ENCODE measurements around the gene CAMK1D.

CAMK1D gene

GRCh38 chr10:12772797-12773587 is 423.6 kb downstream of the CAMK1D start:
- no peak for DNase-seq

DNA sequence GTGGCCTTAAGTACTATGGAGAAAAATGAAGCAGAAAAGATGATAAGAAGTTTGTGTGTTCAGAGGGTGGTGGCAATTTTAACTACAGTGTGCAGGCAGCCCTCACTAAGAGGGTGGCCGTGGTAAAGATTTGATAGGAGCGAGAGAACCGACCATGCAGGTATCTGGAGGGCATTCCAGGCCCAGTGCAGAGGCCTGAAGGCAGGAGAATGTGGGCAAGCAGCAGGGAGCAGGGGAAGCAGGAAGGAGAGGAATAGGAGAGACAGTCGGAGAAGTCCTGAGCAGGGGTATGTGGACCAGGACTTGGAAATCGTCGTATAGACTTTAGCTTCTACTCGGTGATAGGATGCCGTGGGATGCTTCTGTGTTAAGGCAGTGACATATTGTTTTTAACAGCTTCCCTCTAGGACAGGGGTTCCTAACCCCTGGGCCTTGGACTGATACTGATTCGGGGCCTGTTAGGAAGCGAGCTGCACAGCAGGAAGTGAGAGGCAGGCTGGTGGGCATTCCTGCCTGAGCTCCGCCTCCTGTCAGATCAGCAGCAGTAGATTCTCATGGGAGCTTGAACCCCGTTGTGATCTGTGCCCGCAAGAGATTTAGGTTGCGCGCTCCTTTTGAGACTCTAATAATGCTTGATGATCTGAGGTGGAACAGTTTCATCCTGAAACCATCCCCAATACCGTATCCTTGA is 425.0 kb downstream of the CAMK1D start:
- no peak for DNase-seq

GRCh38 chr10:12777840-12778585 is 428.7 kb downstream of the CAMK1D start:
- no peak for DNase-seq

DNA sequence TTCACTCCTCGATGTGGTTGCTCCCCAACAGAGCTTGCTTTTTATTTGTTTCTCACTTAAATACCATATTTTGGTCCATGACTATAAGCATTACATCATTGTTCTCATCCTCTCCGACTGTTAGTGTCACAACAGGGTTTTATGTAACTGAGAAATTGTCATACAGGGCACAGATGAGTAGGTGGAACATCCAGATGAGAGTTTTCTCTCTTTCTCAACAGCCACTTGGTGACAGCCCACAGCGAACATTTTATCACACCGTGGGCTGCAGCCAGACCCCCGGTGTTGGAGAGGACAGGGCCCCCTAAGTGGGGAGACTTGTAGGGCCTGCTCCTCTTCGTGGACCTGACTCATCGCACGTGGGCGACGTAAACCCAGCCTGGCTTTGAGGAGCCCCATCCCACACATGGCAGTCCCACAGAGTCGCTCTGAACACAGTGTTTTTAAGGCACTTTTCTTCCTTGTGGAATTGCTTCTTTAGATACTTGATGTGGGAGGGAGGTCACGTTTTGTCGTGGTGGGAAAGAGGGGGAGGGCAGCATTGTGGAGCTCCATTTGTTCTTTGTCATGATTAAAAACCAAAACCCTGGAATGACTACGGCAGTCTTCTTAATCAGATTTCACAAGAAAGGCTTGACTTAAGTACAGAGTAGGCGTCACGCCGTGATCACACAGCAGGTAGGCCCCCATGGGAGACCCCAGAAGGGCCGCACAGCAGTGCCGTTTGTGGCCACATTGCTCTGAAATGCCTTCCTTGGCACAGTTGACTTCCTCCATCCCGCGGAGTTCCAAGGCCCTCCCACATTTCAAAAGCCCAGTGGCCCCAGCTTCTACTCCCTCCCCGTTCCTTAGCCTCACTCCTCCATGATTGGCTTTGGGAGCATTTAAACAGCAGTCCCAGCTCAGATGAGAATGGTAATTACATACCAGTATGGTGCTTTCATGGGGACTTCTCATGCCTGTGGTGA is 431.6 kb downstream of the CAMK1D start:
- DNase-seq = peak; percentile 6 to 58

- DNase-seq = no peak
Measured at GRCh38 chr10:12781976-12782375, 432.6 kb downstream of the CAMK1D start.

- DNase-seq = peak; percentile 35 to 47
Measured at GRCh38 chr10:12782537-12782936, 433.2 kb downstream of the CAMK1D start.

DNA sequence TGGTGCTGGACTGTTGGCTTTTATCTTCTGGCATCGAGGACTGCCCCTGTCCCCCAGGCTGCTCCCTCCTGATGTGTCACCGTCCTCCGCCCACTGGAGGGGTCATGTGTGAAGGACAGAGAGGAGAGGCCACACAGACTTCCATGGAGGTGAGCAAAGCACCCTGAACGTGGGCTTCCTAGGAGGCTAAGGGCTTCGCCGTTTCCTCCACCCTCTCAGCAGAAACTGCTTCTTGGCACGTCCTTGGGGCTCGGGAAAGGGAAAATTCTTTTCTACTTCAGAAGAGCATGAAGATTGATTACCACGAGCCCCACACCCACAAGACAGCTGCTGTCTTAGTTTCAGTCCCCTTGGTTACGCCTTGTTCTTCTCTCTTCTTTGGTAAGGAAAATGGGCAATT is 433.9 kb downstream of the CAMK1D start:
- no peak for DNase-seq

DNA sequence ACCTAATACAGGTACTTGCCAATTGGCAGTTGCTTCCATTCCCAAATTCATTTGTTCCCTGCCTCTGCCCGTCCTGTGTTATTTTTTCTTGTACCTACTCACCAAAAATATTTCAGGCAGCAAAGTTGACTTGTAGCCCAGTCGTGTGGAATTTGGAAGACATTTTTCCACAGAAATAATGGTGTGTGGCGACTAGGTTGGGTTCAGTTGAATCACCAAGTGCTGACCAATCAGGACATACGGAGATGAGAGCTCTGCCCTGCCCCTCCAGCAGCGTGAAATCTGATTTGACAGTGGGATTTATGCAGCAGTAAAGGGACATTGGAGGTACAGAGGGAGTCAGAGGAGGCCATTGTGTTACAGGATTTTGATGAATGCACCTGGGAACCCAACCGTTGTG is 435.3 kb downstream of the CAMK1D start:
- no peak for DNase-seq

GRCh38 chr10:12785415-12785831 is 436.1 kb downstream of the CAMK1D start:
- DNase-seq = no peak

GRCh38 chr10:12787297-12787696 is 437.9 kb downstream of the CAMK1D start:
- DNase-seq = no peak

DNA sequence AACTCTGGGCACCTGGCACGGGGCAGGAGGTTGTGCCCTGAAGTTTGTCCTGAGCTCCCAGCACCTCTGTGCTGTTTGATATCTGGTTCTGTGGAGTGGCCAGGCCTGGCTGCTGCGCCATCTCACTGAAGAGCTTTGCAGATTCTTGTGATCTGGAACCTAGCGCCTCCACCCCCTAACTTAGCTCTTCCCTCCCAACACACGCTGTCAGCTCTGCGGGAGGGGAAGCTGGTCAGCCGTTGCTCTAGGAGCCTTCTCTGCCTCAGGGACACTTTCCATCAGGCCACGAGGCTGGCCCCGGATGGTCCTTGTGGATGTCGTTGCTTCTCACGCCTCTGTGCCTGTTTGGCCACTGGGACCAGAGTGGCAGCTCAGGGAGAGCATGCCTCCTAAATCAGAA is 438.9 kb downstream of the CAMK1D start:
- no peak for DNase-seq

GRCh38 chr10:12790270-12790669 is 440.9 kb downstream of the CAMK1D start:
- no peak for DNase-seq

- no peak for DNase-seq
Measured at GRCh38 chr10:12791728-12792127, 442.4 kb downstream of the CAMK1D start.

- DNase-seq = no peak
Measured at GRCh38 chr10:12792889-12793556, 443.7 kb downstream of the CAMK1D start.

DNA sequence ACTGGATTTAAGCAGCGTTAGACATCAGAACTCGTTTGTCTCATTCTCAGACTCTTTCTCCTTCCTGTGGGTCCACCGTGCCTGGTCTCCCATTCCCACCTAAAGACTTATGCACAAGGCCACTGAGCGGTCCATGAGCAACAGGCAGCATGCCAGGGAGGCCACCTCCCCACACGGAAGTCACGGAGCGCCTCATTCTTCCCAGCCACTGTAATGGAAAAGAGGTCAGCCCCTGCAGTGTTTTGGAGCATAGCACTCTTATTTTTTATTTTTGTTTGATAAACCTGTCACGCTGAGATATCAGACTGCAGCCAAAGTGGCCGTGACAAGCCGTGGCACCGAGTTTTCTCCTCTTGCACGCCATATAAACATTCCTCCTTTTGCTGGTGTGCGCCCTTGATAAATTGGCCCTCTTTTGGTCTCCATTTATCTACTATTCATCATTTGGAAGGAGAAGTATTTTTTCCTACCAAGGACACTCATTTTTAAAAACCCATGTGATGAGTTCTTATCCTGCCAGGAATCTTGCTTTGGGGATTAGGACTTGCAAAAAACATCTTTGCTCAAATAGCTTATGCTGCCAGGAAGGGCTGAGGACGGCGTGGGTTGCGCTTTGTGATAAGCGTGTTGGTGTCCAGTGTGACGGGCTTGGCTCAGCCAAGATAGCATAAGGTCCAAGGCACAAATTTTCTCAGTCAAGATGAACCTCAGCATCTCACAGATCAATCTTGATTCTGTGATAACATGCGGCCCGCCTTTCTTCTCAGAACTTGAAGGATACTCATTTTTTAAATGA is 446.2 kb downstream of the CAMK1D start:
- no peak for DNase-seq

- no peak for DNase-seq
Measured at GRCh38 chr10:12796401-12797160, 447.2 kb downstream of the CAMK1D start.

DNA sequence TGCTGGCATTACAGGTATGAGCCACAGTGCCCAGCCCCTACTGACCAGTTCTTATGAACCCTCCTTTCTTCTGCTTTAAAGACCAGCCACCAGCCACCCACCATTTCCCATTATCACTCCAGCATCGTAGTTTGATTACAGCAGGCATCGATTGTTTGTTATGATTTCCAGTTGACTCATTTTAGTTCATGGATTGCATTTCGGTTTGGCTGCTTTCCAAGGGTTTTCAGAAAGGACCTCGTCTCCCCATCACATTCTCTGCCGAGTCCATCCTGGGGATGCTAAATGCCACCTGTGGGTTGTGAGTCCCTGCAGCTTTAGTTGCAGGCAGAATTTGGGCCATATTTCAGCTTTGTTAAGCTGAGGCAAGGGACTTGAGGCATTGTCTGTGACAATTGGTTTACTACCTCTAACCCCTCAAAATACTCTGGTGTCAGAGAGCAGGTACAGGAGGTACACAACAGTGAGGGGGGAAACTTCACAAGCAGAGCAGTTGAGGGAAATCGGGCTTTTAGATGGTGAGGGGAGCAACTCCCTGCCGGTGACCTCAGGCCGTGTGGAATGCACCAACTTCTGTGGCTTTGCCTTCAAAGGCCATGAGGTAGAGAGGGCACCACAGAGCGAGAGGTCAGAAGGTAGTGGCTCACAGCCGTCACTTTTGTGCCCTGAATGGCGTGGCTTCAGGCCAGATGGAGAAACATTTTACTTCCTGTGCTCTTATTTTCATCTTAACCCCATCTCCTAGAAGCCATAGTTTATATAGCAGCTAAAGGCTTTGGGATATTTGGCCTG is 448.3 kb downstream of the CAMK1D start:
- no peak for DNase-seq

- DNase-seq = no peak
Measured at GRCh38 chr10:12799144-12799543, 449.8 kb downstream of the CAMK1D start.

DNA sequence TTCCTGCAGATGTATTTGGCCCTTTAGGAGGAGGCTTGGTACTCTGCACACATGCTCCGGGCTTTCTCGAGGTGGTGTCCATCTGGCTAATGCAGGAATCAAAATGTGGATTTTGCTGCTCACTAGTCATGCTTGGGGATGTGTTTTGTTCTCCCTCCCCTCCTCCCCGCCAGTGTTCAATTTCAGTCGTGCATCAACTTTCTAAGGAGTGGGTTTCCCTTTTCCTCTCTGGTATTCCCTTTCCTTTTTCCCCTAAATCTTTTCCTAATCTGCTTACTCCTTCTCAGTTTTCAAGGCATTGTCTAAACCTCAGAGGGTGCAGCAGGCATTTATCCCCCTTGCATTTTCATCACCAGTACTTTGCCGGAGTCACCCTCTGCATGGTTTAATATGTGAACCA is 450.4 kb downstream of the CAMK1D start:
- no peak for DNase-seq
